GM12878 (cell line): ENCODE data around the gene OPN4. TPM values are rescaled to one million over a fixed set of nuclear protein-coding genes. Genes with fewer than 3 reads are reported as not detected.

Experiments
- CHD4 ChIP-seq: fragments of 200-600 bp; sonication (generic); IDR thresholded peaks from 2 replicates; pipeline ENCODE4 v1.6.1; 2016; ENCODE audit warnings: mild to moderate bottlenecking
- CREB1 ChIP-seq: IDR thresholded peaks from 2 replicates; pipeline ENCODE4 v1.6.1; 2012; ENCODE audit warnings: low read depth, mild to moderate bottlenecking, inconsistent platforms
- GABPA ChIP-seq: IDR thresholded peaks from 2 replicates; pipeline ENCODE4 v1.6.1; 2014; ENCODE audit warnings: antibody characterized with exemption, low read depth, mild to moderate bottlenecking, inconsistent platforms
- HDGF ChIP-seq: fragments of 450-650 bp; IDR thresholded peaks from 2 replicates; pipeline ENCODE4 v1.6.1; 2016; ENCODE audit warnings: antibody characterized with exemption
- IKZF1 ChIP-seq: fragments of 450-650 bp; conservative IDR thresholded peaks from 2 replicates; pipeline ENCODE4 v1.6.1; 2017; ENCODE audit warnings: antibody characterized with exemption, mild to moderate bottlenecking
- PML ChIP-seq: IDR thresholded peaks from 2 replicates; pipeline ENCODE4 v1.6.1; 2012; ENCODE audit warnings: low read length, inconsistent platforms
- RB1 ChIP-seq: fragments of 450-650 bp; formaldehyde crosslinking; IDR thresholded peaks from 2 replicates; pipeline ENCODE4 v1.6.1; 2017; ENCODE audit warnings: mild to moderate bottlenecking, borderline replicate concordance
- SREBF2 ChIP-seq: IDR thresholded peaks from 2 replicates; pipeline ENCODE4 v1.6.1; 2012; ENCODE audit warnings: mild to moderate bottlenecking, low read length
- polyA plus RNA-seq, 11 experiments: library from polyadenylated mRNA; depleted of rRNA in 4 of 11; unstranded in 6 of 11; stranded (reverse) in 5 of 11; fragments of >200 nt; fragmentation: Nextera tagmentation in 4 of 11; fragmentation: Illumina TruSeq in 1 of 11; extraction: Ambion mirVana in 4 of 11; extraction: Trizol in 1 of 11; gene quantifications; 1 replicate in 1 of 11; 2 replicates in 10 of 11; pipeline versions ENCODE4 v1.2.1 to v1.2.3, GENCODE V29; 2011 to 2016; ENCODE audit warnings: inconsistent platforms in 2 of 11, missing spikeins in 2 of 11, low read depth in 1 of 11
- total RNA-seq, 4 experiments: library from RNA; depleted of rRNA in 3 of 4; stranded (reverse); fragments of >200 nt in 3 of 4; fragmentation: Illumina TruSeq in 1 of 4; extraction: Trizol in 1 of 4; gene quantifications; 2 replicates each; pipeline versions ENCODE4 v1.2.1 to v1.2.3, GENCODE V29; 2013 to 2021
- TF ChIP-seq, protein P1 (sequence below): fragments of 450-650 bp; IDR thresholded peaks from 2 replicates; pipeline ENCODE4 v1.6.1; 2016; ENCODE audit warnings: mild to moderate bottlenecking
- TF ChIP-seq, protein P2 (sequence below): IDR thresholded peaks from 2 replicates; pipeline ENCODE4 v1.6.1; 2011; ENCODE audit warnings: low read depth, low read length, improper control_type of control experiment, borderline replicate concordance
- TF ChIP-seq, protein P3 (sequence below): fragments of 450-650 bp; IDR thresholded peaks from 2 replicates; pipeline ENCODE4 v1.6.1; 2018; ENCODE audit warnings: mild to moderate bottlenecking, low read depth, moderate library complexity; ENCODE audit not compliant: partially characterized antibody
- TF ChIP-seq, protein P4 (sequence below), 3 experiments: IDR thresholded peaks in 2 of 3; conservative IDR thresholded peaks in 1 of 3; 2 replicates each; pipeline ENCODE4 v1.5.1; 2011; ENCODE audit warnings: low read depth in 3 of 3, low read length in 3 of 3, mild to moderate bottlenecking in 3 of 3, control low read depth in 2 of 3, moderate library complexity in 2 of 3, inconsistent platforms in 1 of 3, mixed read lengths in 1 of 3; ENCODE audit not compliant: control insufficient read depth in 2 of 3, insufficient read depth in 1 of 3; ENCODE audit errors: extremely low read depth in 1 of 3

The OPN4 gene
- total and polyA plus RNA-seq, 10 of the 15 experiments (the other 5 are each of a cell fraction or from before 2014, with no cell fraction given) = not detected

DNA sequence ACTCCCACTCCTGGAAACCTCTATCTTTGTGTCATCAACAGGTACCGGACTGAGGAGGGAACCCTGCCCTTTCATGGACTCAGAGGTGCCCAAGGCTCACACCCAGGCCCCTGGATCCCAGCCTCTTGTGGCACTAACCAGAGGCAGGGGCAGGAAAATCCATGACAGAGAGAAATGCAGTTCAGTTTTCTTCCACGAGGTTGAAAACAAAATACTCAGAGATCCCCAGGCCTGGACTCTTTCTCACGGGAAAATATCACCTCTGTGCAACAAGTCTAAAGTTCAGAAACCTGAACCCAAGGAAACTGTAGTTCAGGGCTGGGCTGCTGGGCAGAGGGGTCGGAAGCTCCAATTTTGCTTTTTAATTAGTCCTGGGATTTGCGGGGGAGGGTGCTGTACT is 21.4 kb upstream of the OPN4 start (continued):
- TF ChIP-seq, protein P1, sequence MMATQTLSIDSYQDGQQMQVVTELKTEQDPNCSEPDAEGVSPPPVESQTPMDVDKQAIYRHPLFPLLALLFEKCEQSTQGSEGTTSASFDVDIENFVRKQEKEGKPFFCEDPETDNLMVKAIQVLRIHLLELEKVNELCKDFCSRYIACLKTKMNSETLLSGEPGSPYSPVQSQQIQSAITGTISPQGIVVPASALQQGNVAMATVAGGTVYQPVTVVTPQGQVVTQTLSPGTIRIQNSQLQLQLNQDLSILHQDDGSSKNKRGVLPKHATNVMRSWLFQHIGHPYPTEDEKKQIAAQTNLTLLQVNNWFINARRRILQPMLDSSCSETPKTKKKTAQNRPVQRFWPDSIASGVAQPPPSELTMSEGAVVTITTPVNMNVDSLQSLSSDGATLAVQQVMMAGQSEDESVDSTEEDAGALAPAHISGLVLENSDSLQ = no peak
- TF ChIP-seq RB1 (no peak), PML (no peak), GABPA (no peak), SREBF2 (no peak), HDGF (no peak), CHD4 (no peak), IKZF1 (no peak), CREB1 (no peak)
- TF ChIP-seq, protein P2, sequence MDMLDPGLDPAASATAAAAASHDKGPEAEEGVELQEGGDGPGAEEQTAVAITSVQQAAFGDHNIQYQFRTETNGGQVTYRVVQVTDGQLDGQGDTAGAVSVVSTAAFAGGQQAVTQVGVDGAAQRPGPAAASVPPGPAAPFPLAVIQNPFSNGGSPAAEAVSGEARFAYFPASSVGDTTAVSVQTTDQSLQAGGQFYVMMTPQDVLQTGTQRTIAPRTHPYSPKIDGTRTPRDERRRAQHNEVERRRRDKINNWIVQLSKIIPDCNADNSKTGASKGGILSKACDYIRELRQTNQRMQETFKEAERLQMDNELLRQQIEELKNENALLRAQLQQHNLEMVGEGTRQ = no peak
- TF ChIP-seq, protein P3, sequence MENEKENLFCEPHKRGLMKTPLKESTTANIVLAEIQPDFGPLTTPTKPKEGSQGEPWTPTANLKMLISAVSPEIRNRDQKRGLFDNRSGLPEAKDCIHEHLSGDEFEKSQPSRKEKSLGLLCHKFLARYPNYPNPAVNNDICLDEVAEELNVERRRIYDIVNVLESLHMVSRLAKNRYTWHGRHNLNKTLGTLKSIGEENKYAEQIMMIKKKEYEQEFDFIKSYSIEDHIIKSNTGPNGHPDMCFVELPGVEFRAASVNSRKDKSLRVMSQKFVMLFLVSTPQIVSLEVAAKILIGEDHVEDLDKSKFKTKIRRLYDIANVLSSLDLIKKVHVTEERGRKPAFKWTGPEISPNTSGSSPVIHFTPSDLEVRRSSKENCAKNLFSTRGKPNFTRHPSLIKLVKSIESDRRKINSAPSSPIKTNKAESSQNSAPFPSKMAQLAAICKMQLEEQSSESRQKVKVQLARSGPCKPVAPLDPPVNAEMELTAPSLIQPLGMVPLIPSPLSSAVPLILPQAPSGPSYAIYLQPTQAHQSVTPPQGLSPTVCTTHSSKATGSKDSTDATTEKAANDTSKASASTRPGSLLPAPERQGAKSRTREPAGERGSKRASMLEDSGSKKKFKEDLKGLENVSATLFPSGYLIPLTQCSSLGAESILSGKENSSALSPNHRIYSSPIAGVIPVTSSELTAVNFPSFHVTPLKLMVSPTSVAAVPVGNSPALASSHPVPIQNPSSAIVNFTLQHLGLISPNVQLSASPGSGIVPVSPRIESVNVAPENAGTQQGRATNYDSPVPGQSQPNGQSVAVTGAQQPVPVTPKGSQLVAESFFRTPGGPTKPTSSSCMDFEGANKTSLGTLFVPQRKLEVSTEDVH = no peak
- TF ChIP-seq, protein P4, sequence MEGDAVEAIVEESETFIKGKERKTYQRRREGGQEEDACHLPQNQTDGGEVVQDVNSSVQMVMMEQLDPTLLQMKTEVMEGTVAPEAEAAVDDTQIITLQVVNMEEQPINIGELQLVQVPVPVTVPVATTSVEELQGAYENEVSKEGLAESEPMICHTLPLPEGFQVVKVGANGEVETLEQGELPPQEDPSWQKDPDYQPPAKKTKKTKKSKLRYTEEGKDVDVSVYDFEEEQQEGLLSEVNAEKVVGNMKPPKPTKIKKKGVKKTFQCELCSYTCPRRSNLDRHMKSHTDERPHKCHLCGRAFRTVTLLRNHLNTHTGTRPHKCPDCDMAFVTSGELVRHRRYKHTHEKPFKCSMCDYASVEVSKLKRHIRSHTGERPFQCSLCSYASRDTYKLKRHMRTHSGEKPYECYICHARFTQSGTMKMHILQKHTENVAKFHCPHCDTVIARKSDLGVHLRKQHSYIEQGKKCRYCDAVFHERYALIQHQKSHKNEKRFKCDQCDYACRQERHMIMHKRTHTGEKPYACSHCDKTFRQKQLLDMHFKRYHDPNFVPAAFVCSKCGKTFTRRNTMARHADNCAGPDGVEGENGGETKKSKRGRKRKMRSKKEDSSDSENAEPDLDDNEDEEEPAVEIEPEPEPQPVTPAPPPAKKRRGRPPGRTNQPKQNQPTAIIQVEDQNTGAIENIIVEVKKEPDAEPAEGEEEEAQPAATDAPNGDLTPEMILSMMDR (IDR thresholded peaks at IDR 0.05 in 2 of 3, conservative IDR thresholded peaks at IDR 0.05 in 1 of 3; ENCODE audit: control insufficient read depth in 2 of 3, extremely low read depth in 1 of 3, insufficient read depth in 1 of 3, low read depth in 3 of 3, low read length in 3 of 3) = no peak
